Neutrophil (primary cell): ENCODE data around the gene RPS6KA4.

Source experiments
- H3K27ac ChIP-seq: fragments of 200-600 bp; sonication (generic); 2 replicates; pipeline ENCODE4 v1.5.1; 2016; ENCODE audit warnings: mild to moderate bottlenecking, moderate library complexity
- H3K27me3 ChIP-seq: fragments of 200-600 bp; sonication (generic); 2 replicates; pipeline ENCODE4 v1.6.0; 2016; ENCODE audit warnings: mild to moderate bottlenecking
- H3K36me3 ChIP-seq: fragments of 200-600 bp; sonication (generic); 2 replicates; pipeline ENCODE4 v1.5.1; 2017
- H3K4me1 ChIP-seq, 2 experiments: fragments of 200-600 bp in 1 of 2; sonication (generic) in 1 of 2; 1 replicate in 1 of 2; 2 replicates in 1 of 2; pipeline versions ENCODE4 v1.5.1 to v1.6.1; 2013 to 2016; ENCODE audit warnings: low read depth in 1 of 2, low read length in 1 of 2, mild to moderate bottlenecking in 1 of 2, moderate library complexity in 1 of 2; ENCODE audit not compliant: control insufficient read depth in 1 of 2, insufficient read depth in 1 of 2
- H3K4me3 ChIP-seq, 2 experiments: fragments of 200-600 bp in 1 of 2; sonication (generic) in 1 of 2; 1 replicate in 1 of 2; 2 replicates in 1 of 2; pipeline ENCODE4 v1.5.1; 2013 to 2016; ENCODE audit warnings: low read depth in 1 of 2, low read length in 1 of 2, mild to moderate bottlenecking in 1 of 2, moderate library complexity in 1 of 2
- H3K9me3 ChIP-seq: fragments of 200-600 bp; sonication (generic); 2 replicates; pipeline ENCODE4 v1.5.1; 2016
- CTCF ChIP-seq: fragments of 200-600 bp; sonication (generic); IDR thresholded peaks from 2 replicates; pipeline ENCODE4 v1.5.1; 2016; ENCODE audit warnings: antibody characterized with exemption

RPS6KA4 gene

GRCh38 chr11:64407630-64408029, 48.7 kb downstream of the RPS6KA4 start:
- H3K27me3 ChIP-seq: peaks cover 4% of the 10 kb centered on the region
- no peaks in the 10 kb centered on the region for H3K36me3 ChIP-seq
- H3K9me3 ChIP-seq: no peaks in the 10 kb centered on the region
- H3K4me1 ChIP-seq: peaks cover 0 to 4% of the 10 kb centered on the region in 2 experiments
- no peak for TF ChIP-seq CTCF
- no peak overlapping the region for H3K4me3 ChIP-seq
- H3K27ac ChIP-seq: no peak overlapping the region

GRCh38 chr11:64409278-64409677, 50.3 kb downstream of the RPS6KA4 start:
- no peaks in the 10 kb centered on the region for H3K36me3 ChIP-seq
- peaks cover 0 to 4% of the 10 kb centered on the region in 2 experiments for H3K4me1 ChIP-seq
- peaks cover 4% of the 10 kb centered on the region for H3K27me3 ChIP-seq
- no peak overlapping the region for H3K27ac ChIP-seq
- no peak overlapping the region for H3K4me3 ChIP-seq
- H3K9me3 ChIP-seq: no peaks in the 10 kb centered on the region
- TF ChIP-seq CTCF: no peak

GRCh38 chr11:64409707-64410403, 50.9 kb downstream of the RPS6KA4 start:
- peaks cover 4% of the 10 kb centered on the region for H3K27me3 ChIP-seq
- TF ChIP-seq CTCF: no peak
- no peaks in the 10 kb centered on the region for H3K9me3 ChIP-seq
- no peak overlapping the region for H3K4me3 ChIP-seq
- peaks cover 0 to 4% of the 10 kb centered on the region in 2 experiments for H3K4me1 ChIP-seq
- H3K36me3 ChIP-seq: no peaks in the 10 kb centered on the region
- no peak overlapping the region for H3K27ac ChIP-seq

DNA sequence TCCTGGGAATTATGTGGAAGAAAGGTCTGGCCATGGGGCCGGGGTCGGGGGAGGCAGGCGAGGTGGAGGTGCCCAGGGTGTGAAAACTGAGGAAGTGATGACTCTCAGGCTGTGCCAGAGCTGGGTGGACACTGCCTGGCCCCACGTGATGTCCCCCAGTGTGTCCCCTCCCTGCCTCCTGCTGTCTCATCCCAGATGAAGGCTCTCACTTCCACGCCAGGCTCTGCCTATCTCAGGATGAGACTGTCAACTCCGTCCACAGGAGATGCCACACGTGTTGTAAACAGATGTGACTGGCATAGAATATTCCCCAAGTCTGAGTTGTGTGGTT, 51.4 kb downstream of the RPS6KA4 start:
- H3K4me3 ChIP-seq: no peak overlapping the region
- H3K9me3 ChIP-seq: no peaks in the 10 kb centered on the region
- peaks cover 4% of the 10 kb centered on the region for H3K27me3 ChIP-seq
- H3K36me3 ChIP-seq: no peaks in the 10 kb centered on the region
- no peak overlapping the region for H3K27ac ChIP-seq
- H3K4me1 ChIP-seq: peaks cover 0 to 4% of the 10 kb centered on the region in 2 experiments
- TF ChIP-seq CTCF: no peak

DNA sequence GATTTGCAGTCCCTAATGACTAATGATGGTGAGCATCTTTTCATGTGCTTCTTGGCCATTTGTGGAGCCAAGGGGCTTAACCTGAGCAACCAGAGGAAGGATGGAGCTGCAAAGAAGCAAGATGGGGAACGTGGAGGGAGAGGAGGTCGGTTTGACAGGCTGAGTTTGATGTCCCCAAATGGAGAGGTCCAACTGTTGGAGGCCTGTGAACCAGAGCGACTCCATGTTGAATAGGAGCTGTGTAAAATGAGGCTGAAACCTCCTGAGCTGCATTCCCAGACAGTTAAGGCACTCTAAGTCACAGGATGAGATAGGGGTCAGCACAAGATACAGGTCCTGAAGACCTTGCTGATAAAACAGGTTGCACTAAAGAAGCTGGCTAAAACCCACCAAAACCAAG, 54.5 kb downstream of the RPS6KA4 start:
- Histone ChIP-seq H3K27me3 (peaks cover 4% of the 10 kb centered on the region), H3K4me3 (no peak overlapping the region), H3K27ac (no peak overlapping the region), H3K4me1 (peaks cover 0 to 4% of the 10 kb centered on the region in 2 experiments), H3K36me3 (no peaks in the 10 kb centered on the region), H3K9me3 (no peaks in the 10 kb centered on the region)
- no peak for TF ChIP-seq CTCF
